Astrocyte (in vitro differentiated cells and primary cell): ENCODE results near the gene SMARCA1. TPM values are rescaled to one million over a fixed set of nuclear protein-coding genes. Genes with fewer than 3 reads are reported as not detected.

Source experiments
- DNase-seq: peaks from one replicate; pipeline ENCODE4 v3.0.0-alpha.2; 2010; ENCODE audit warnings: low read depth
- FAIRE-seq: peaks from 2 replicates; lab custom pipeline; 2011; peaks lifted over from hg19 to GRCh38; lab: Jason Lieb, UNC
- H2AFZ ChIP-seq: 2 replicates; pipeline ENCODE4 v1.6.0; 2012; ENCODE audit warnings: low read depth, low read length, inconsistent platforms
- H3K27ac ChIP-seq: 2 replicates; pipeline ENCODE4 v1.5.1; 2011; ENCODE audit warnings: low read depth, low read length, inconsistent platforms
- H3K27me3 ChIP-seq: 2 replicates; pipeline ENCODE4 v1.6.0; 2011; ENCODE audit warnings: low read length, inconsistent platforms; ENCODE audit not compliant: insufficient read depth
- H3K36me3 ChIP-seq: 2 replicates; pipeline ENCODE4 v1.5.1; 2011; ENCODE audit warnings: low read length, inconsistent platforms; ENCODE audit not compliant: insufficient read depth
- H3K4me1 ChIP-seq: 2 replicates; pipeline ENCODE4 v1.5.1; 2011; ENCODE audit warnings: low read length, inconsistent platforms; ENCODE audit not compliant: insufficient read depth
- H3K4me2 ChIP-seq: 2 replicates; pipeline ENCODE4 v1.6.0; 2012; ENCODE audit warnings: low read length, inconsistent platforms
- H3K4me3 ChIP-seq: 2 replicates; pipeline ENCODE4 v1.5.1; 2011; ENCODE audit warnings: low read depth, mild to moderate bottlenecking, low read length, inconsistent platforms; ENCODE audit not compliant: insufficient read depth
- H3K79me2 ChIP-seq: 2 replicates; pipeline ENCODE4 v1.6.0; 2012; ENCODE audit warnings: mild to moderate bottlenecking, low read length, inconsistent platforms; ENCODE audit not compliant: insufficient read depth
- H3K9ac ChIP-seq: 2 replicates; pipeline ENCODE4 v1.6.0; 2012; ENCODE audit warnings: mild to moderate bottlenecking, low read length, inconsistent platforms
- H3K9me3 ChIP-seq: 2 replicates; pipeline ENCODE4 v1.5.1; 2012; ENCODE audit warnings: low read depth, mild to moderate bottlenecking, low read length, inconsistent platforms; ENCODE audit not compliant: insufficient read depth
- H4K20me1 ChIP-seq: 2 replicates; pipeline ENCODE4 v1.6.0; 2012; ENCODE audit warnings: low read length, inconsistent platforms; ENCODE audit not compliant: insufficient read depth
- H3K27ac Mint-ChIP-seq: one replicate; pipeline ENCODE4 v1.8.0; 2021; ENCODE audit warnings: mild to moderate bottlenecking, mixed read lengths; ENCODE audit not compliant: unreplicated experiment
- H3K27me3 Mint-ChIP-seq: one replicate; pipeline ENCODE4 v1.8.0; 2021; ENCODE audit warnings: low read depth, mixed read lengths; ENCODE audit not compliant: unreplicated experiment
- H3K36me3 Mint-ChIP-seq: one replicate; pipeline ENCODE4 v1.8.0; 2021; ENCODE audit warnings: low read depth, mixed read lengths; ENCODE audit not compliant: unreplicated experiment
- H3K4me1 Mint-ChIP-seq: one replicate; pipeline ENCODE4 v1.8.0; 2021; ENCODE audit warnings: low read depth, mixed read lengths; ENCODE audit not compliant: unreplicated experiment
- H3K4me3 Mint-ChIP-seq: one replicate; pipeline ENCODE4 v1.8.0; 2021; ENCODE audit warnings: mild to moderate bottlenecking, moderate library complexity, mixed read lengths; ENCODE audit not compliant: unreplicated experiment
- H3K9me3 Mint-ChIP-seq: one replicate; pipeline ENCODE4 v1.8.0; 2021; ENCODE audit warnings: mild to moderate bottlenecking, mixed read lengths; ENCODE audit not compliant: unreplicated experiment
- CTCF ChIP-seq: IDR thresholded peaks from 2 replicates; pipeline ENCODE4 v1.5.1; 2011; ENCODE audit warnings: low read depth, mild to moderate bottlenecking, inconsistent platforms, low read length, moderate library complexity; ENCODE audit not compliant: insufficient read depth
- EZH2 ChIP-seq: IDR thresholded peaks from 2 replicates; pipeline ENCODE4 v1.6.1; 2012; ENCODE audit warnings: mild to moderate bottlenecking, low read length, inconsistent platforms; ENCODE audit not compliant: insufficient read depth
- total RNA-seq: library from RNA; stranded (reverse); gene quantifications from 2 replicates; pipeline ENCODE4 v1.2.1, GENCODE V29; 2021

Gene SMARCA1
- total RNA-seq, 1 donor from 2014 or later = 104 TPM

- no peak overlapping the region for H3K4me3 Mint-ChIP-seq
- FAIRE-seq = peak; percentile 80
Measured at GRCh38 chrX:129516402-129516801, 6.9 kb downstream of the SMARCA1 start.

GRCh38 chrX:129512409-129512808 lies 10.9 kb downstream of the SMARCA1 start:
- FAIRE-seq = no peak
- no peak overlapping the region for H3K27ac Mint-ChIP-seq

More at GRCh38 chrX:129516402-129516801, 6.9 kb downstream of the SMARCA1 start:
- DNase-seq = no peak
- Histone ChIP-seq H3K27ac (no peak overlapping the region), H3K4me3 (no peak overlapping the region), H3K4me1 (no peaks in the 10 kb centered on the region), H3K4me2 (no peak overlapping the region), H2AFZ (no peak overlapping the region), H3K79me2 (peaks cover 51% of the 10 kb centered on the region), H3K9me3 (no peaks in the 10 kb centered on the region), H3K36me3 (peaks cover 10% of the 10 kb centered on the region), H3K9ac (no peak overlapping the region), H3K27me3 (no peaks in the 10 kb centered on the region), H4K20me1 (peaks cover 25% of the 10 kb centered on the region)
- Mint-ChIP-seq H3K36me3 (peaks cover 4% of the 10 kb centered on the region), H3K4me1 (peaks cover 3% of the 10 kb centered on the region), H3K9me3 (no peaks in the 10 kb centered on the region), H3K27me3 (no peaks in the 10 kb centered on the region), H3K27ac (no peak overlapping the region)
- TF ChIP-seq EZH2 (no peak), CTCF (no peak)

More at GRCh38 chrX:129512409-129512808, 10.9 kb downstream of the SMARCA1 start:
- H3K27me3 Mint-ChIP-seq = no peaks in the 10 kb centered on the region
- peaks cover 3% of the 10 kb centered on the region for H3K4me1 Mint-ChIP-seq
- H3K36me3 Mint-ChIP-seq = peaks cover 4% of the 10 kb centered on the region
- peaks cover 15% of the 10 kb centered on the region for H3K36me3 ChIP-seq
- no peak overlapping the region for H3K4me3 ChIP-seq
- peaks cover 12% of the 10 kb centered on the region for H3K79me2 ChIP-seq
- H3K27me3 ChIP-seq = no peaks in the 10 kb centered on the region
- TF ChIP-seq CTCF (no peak), EZH2 (no peak)
- H2AFZ ChIP-seq = no peak overlapping the region
- H3K4me1 ChIP-seq = peaks cover 2% of the 10 kb centered on the region
- H3K27ac ChIP-seq = no peak overlapping the region
- H3K4me2 ChIP-seq = no peak overlapping the region
- H3K9me3 ChIP-seq = no peaks in the 10 kb centered on the region
- no peaks in the 10 kb centered on the region for H3K9me3 Mint-ChIP-seq
- H4K20me1 ChIP-seq = peaks cover 4% of the 10 kb centered on the region
- H3K4me3 Mint-ChIP-seq = no peak overlapping the region
- H3K9ac ChIP-seq = no peak overlapping the region
- DNase-seq = no peak
